ENCODE data around the gene TENM3.

DNA sequence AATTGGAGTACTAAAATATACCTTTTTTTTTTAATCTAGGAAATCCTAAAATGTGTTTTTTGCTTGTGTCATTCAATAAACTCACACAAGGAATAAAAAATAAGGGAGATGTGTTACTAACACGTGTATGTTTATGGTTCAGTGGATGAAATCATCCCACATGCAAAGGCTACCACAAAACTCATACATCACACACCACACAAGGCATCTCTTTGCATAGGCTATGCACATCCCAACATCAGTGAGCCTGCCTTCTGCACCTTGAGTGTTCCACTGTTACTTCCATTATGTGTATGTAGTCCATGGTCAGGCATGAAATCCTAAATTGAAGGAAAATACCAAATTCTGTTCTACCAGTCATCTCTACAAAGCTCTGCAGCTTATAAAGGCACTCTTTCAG lies 460.9 kb downstream of the TENM3 start:
- TF ChIP-seq, protein P1, sequence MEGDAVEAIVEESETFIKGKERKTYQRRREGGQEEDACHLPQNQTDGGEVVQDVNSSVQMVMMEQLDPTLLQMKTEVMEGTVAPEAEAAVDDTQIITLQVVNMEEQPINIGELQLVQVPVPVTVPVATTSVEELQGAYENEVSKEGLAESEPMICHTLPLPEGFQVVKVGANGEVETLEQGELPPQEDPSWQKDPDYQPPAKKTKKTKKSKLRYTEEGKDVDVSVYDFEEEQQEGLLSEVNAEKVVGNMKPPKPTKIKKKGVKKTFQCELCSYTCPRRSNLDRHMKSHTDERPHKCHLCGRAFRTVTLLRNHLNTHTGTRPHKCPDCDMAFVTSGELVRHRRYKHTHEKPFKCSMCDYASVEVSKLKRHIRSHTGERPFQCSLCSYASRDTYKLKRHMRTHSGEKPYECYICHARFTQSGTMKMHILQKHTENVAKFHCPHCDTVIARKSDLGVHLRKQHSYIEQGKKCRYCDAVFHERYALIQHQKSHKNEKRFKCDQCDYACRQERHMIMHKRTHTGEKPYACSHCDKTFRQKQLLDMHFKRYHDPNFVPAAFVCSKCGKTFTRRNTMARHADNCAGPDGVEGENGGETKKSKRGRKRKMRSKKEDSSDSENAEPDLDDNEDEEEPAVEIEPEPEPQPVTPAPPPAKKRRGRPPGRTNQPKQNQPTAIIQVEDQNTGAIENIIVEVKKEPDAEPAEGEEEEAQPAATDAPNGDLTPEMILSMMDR (IDR thresholded peaks at IDR 0.05): no peak
- no peak for TF ChIP-seq POLR2A (IDR thresholded peaks at IDR 0.05)

Data from esophagus squamous epithelium (tissue), 4 donors.